SK-N-SH (cell line): Measurements from ENCODE around the gene CUL1. TPM values are rescaled to one million over a fixed set of nuclear protein-coding genes. Genes with fewer than 3 reads are reported as not detected.

ENCODE experiments used
- CTCF ChIA-PET: fragments of 300-600, 350-600 bp; formaldehyde crosslinking; extraction: SDS; loops from one replicate; lab custom pipeline; 2021; lab: Yijun Ruan, JAX
- POLR2A ChIA-PET: fragments of 350-600 bp; sonication (Branson Sonifier 250); formaldehyde crosslinking; extraction: SDS; loops from one replicate; lab custom pipeline; 2020; ENCODE audit warnings: antibody characterized with exemption, inconsistent platforms; lab: Yijun Ruan, JAX
- DNase-seq: peaks from one replicate; pipeline ENCODE4 v3.0.0; 2012
- H2AFZ ChIP-seq: fragments of 200-600 bp; sonication (generic); 2 replicates; pipeline ENCODE4 v1.8.1; 2016; ENCODE audit warnings: antibody characterized with exemption, mild to moderate bottlenecking, low read depth
- H3F3A ChIP-seq: fragments of 200-600 bp; sonication (generic); replicated peaks from 2 replicates; pipeline ENCODE3; 2016; ENCODE audit warnings: antibody characterized with exemption, mild to moderate bottlenecking; ENCODE audit not compliant: insufficient read depth
- H3K27ac ChIP-seq, 2 experiments: fragments of 200-500 bp in 1 of 2; fragments of 200-600 bp in 1 of 2; sonication (Bioruptor generic) in 1 of 2; sonication (generic), shearing (Covaris generic) in 1 of 2; 2 replicates each; pipeline versions ENCODE4 v1.5.1 to v1.6.1; 2014 to 2016; ENCODE audit warnings: low read depth in 2 of 2, inconsistent platforms in 1 of 2, low read length in 1 of 2, mild to moderate bottlenecking in 1 of 2, mixed read lengths in 1 of 2
- H3K27me3 ChIP-seq: fragments of 200-600 bp; sonication (generic), shearing (Covaris generic); 2 replicates; pipeline ENCODE4 v1.6.1; 2016; ENCODE audit warnings: mixed run types; ENCODE audit not compliant: insufficient read depth
- H3K36me3 ChIP-seq, 2 experiments: fragments of 200-500 bp in 1 of 2; fragments of 200-600 bp in 1 of 2; sonication (Bioruptor generic) in 1 of 2; sonication (generic) in 1 of 2; replicated peaks in 1 of 2; 2 replicates each; pipeline versions ENCODE3 to v1.5.1; 2014 to 2016; ENCODE audit warnings: low read length in 1 of 2, mild to moderate bottlenecking in 1 of 2; ENCODE audit not compliant: insufficient read depth in 2 of 2, control insufficient read depth in 1 of 2
- H3K4me1 ChIP-seq, 2 experiments: fragments of 200-500 bp in 1 of 2; fragments of 200-600 bp in 1 of 2; sonication (Bioruptor generic) in 1 of 2; sonication (generic), shearing (Covaris generic) in 1 of 2; 2 replicates each; pipeline versions ENCODE4 v1.5.1 to v1.6.1; 2014 to 2016; ENCODE audit warnings: low read depth in 1 of 2, low read length in 1 of 2, mixed run types in 1 of 2; ENCODE audit not compliant: insufficient read depth in 2 of 2, control insufficient read depth in 1 of 2
- H3K4me2 ChIP-seq: fragments of 200-600 bp; sonication (generic), shearing (Covaris generic); 2 replicates; pipeline ENCODE4 v1.6.1; 2017; ENCODE audit warnings: mixed run types
- H3K4me3 ChIP-seq, 2 experiments: fragments of 200-500 bp in 1 of 2; fragments of 200-600 bp in 1 of 2; sonication (Bioruptor generic) in 1 of 2; sonication (generic), shearing (Covaris generic) in 1 of 2; 2 replicates each; pipeline versions ENCODE4 v1.5.1 to v1.8.1; 2014 to 2016; ENCODE audit warnings: low read depth in 2 of 2, inconsistent platforms in 1 of 2, low read length in 1 of 2, mild to moderate bottlenecking in 1 of 2, mixed read lengths in 1 of 2, moderate library complexity in 1 of 2
- H3K79me2 ChIP-seq: fragments of 200-600 bp; sonication (generic); 2 replicates; pipeline ENCODE4 v1.8.1; 2017; ENCODE audit warnings: mild to moderate bottlenecking; ENCODE audit not compliant: insufficient read depth
- H3K9ac ChIP-seq: fragments of 200-600 bp; sonication (generic); 2 replicates; pipeline ENCODE4 v1.6.1; 2017; ENCODE audit warnings: mixed run types
- H3K9me2 ChIP-seq: fragments of 200-600 bp; sonication (generic); 2 replicates; pipeline ENCODE4 v1.6.1; 2017; ENCODE audit warnings: mixed run types
- H3K9me3 ChIP-seq: fragments of 200-600 bp; sonication (generic); 2 replicates; pipeline ENCODE4 v1.6.1; 2017; ENCODE audit warnings: mixed run types, mild to moderate bottlenecking, moderate library complexity
- H4K20me1 ChIP-seq: fragments of 200-600 bp; sonication (generic); 2 replicates; pipeline ENCODE4 v1.6.1; 2017; ENCODE audit warnings: mild to moderate bottlenecking, mixed run types; ENCODE audit not compliant: insufficient read depth
- CHD2 ChIP-seq: fragments of 150-350 bp; IDR thresholded peaks from 2 replicates; pipeline ENCODE4 v1.6.1; 2018; ENCODE audit warnings: low read length; ENCODE audit not compliant: partially characterized antibody
- ELF1 ChIP-seq: IDR thresholded peaks from 2 replicates; pipeline ENCODE4 v1.4.0; 2012
- EP300 ChIP-seq, 2 experiments: IDR thresholded peaks; 2 replicates each; pipeline versions ENCODE4 v1.4.0 to v1.6.1; 2012; ENCODE audit warnings: borderline replicate concordance in 1 of 2, low read depth in 1 of 2, low read length in 1 of 2
- FOXJ3 ChIP-seq: sonication (generic); formaldehyde crosslinking; IDR thresholded peaks from 2 replicates; pipeline ENCODE4 v1.5.1; 2020; ENCODE audit warnings: mild to moderate bottlenecking, missing genetic modification reagents
- GABPA ChIP-seq: IDR thresholded peaks from 2 replicates; pipeline ENCODE4 v1.4.0; 2012; ENCODE audit warnings: low read depth, mild to moderate bottlenecking
- MXI1 ChIP-seq: IDR thresholded peaks from 2 replicates; pipeline ENCODE4 v1.6.1; 2012; ENCODE audit warnings: mild to moderate bottlenecking, low read depth, low read length, improper control_type of control experiment
- NFIC ChIP-seq: IDR thresholded peaks from 2 replicates; pipeline ENCODE4 v1.4.0; 2012; ENCODE audit warnings: borderline replicate concordance
- POLR2AphosphoS5 ChIP-seq: IDR thresholded peaks from 2 replicates; pipeline ENCODE4 v1.6.1; 2012; ENCODE audit warnings: low read depth, low read length
- RFX5 ChIP-seq: IDR thresholded peaks from 2 replicates; pipeline ENCODE4 v1.6.1; 2012; ENCODE audit warnings: mild to moderate bottlenecking, improper control_type of control experiment, low read length
- RXRA ChIP-seq: IDR thresholded peaks from 2 replicates; pipeline ENCODE4 v1.4.0; 2012; ENCODE audit warnings: low read depth, mild to moderate bottlenecking, borderline replicate concordance
- SIN3A ChIP-seq: IDR thresholded peaks from 2 replicates; pipeline ENCODE4 v1.6.1; 2012; ENCODE audit warnings: low read depth, mild to moderate bottlenecking, low read length, moderate library complexity, borderline replicate concordance
- TAF1 ChIP-seq: IDR thresholded peaks from 2 replicates; pipeline ENCODE4 v1.6.1; 2012; ENCODE audit warnings: low read depth, mild to moderate bottlenecking, low read length, moderate library complexity, borderline replicate concordance
- TCF12 ChIP-seq: IDR thresholded peaks from 2 replicates; pipeline ENCODE4 v1.4.0; 2012
- YY1 ChIP-seq: IDR thresholded peaks from 2 replicates; pipeline ENCODE4 v1.4.0; 2012; ENCODE audit warnings: low read depth, mild to moderate bottlenecking
- WGBS: methylation state at CpG from one replicate; pipeline ENCODE4 v1.1.6; 2017; ENCODE audit warnings: low lambda C conversion rate; 5-methylcytosine and 5-hydroxymethylcytosine counted together
- polyA plus RNA-seq, 3 experiments: library from polyadenylated mRNA; depleted of rRNA; stranded (reverse); fragments of >200 nt; gene quantifications; 2 replicates each; pipeline ENCODE4 v1.2.3, GENCODE V29; 2012
- TF ChIP-seq, protein P1 (sequence below): fragments of 150-350 bp; IDR thresholded peaks from 2 replicates; pipeline ENCODE4 v1.6.1; 2017; ENCODE audit warnings: antibody characterized with exemption, low read length, low read depth, borderline replicate concordance
- TF ChIP-seq, protein P2 (sequence below): fragments of 200-600 bp; sonication (generic); IDR thresholded peaks from 2 replicates; pipeline ENCODE4 v1.6.1; 2017; ENCODE audit warnings: antibody characterized with exemption, mild to moderate bottlenecking, moderate library complexity
- TF ChIP-seq, protein P3 (sequence below): IDR thresholded peaks from 2 replicates; pipeline ENCODE4 v1.6.1; 2012; ENCODE audit warnings: mild to moderate bottlenecking, low read depth, low read length, moderate library complexity
- TF ChIP-seq, protein P4 (sequence below): IDR thresholded peaks from 2 replicates; pipeline ENCODE4; 2012

Gene CUL1
- polyA plus RNA-seq, 1 of the 3 experiments (the other 2 are of a cell fraction) = 45.2 TPM

DNA sequence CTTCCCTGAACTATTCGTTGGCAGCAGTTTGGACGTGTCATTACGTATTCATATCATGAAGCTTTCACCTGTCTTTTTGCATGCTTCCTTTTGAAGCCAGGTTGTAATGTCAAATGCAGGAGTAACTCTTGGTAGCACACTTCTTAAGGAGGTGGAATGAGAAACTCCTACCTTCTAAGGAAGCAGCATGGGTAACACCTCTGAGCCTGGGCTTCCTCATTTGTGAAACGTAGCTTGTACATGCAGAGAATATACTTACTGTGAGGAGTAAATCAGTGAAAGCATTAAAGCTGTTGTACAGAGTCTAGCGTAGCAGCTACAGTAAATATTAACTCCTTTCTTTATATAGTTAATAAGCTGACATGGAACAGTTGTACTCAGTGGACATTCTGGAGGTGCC is 21.1 kb downstream of the CUL1 start:
- CTCF ChIA-PET = interaction anchor here (0.7 to 3.9 kb wide), 3 partner anchors 9 to 140 kb away, joined by 3 to 18 read pairs (median 4); no protein-coding TSS in a partner anchor
- H3K4me2 ChIP-seq = no peak overlapping the region
- no peak for TF ChIP-seq ELF1
- TF ChIP-seq EP300 (IDR thresholded peaks at IDR 0.05; ENCODE audit: borderline replicate concordance in 1 of 2, low read depth in 1 of 2, low read length in 1 of 2) = no peak
- no peak for TF ChIP-seq RXRA
- TF ChIP-seq CHD2 = no peak
- no peak for TF ChIP-seq TCF12
- no peak for TF ChIP-seq POLR2AphosphoS5
- TF ChIP-seq, protein P1, sequence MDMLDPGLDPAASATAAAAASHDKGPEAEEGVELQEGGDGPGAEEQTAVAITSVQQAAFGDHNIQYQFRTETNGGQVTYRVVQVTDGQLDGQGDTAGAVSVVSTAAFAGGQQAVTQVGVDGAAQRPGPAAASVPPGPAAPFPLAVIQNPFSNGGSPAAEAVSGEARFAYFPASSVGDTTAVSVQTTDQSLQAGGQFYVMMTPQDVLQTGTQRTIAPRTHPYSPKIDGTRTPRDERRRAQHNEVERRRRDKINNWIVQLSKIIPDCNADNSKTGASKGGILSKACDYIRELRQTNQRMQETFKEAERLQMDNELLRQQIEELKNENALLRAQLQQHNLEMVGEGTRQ = no peak
- TF ChIP-seq MXI1 = no peak
- TF ChIP-seq, protein P2, sequence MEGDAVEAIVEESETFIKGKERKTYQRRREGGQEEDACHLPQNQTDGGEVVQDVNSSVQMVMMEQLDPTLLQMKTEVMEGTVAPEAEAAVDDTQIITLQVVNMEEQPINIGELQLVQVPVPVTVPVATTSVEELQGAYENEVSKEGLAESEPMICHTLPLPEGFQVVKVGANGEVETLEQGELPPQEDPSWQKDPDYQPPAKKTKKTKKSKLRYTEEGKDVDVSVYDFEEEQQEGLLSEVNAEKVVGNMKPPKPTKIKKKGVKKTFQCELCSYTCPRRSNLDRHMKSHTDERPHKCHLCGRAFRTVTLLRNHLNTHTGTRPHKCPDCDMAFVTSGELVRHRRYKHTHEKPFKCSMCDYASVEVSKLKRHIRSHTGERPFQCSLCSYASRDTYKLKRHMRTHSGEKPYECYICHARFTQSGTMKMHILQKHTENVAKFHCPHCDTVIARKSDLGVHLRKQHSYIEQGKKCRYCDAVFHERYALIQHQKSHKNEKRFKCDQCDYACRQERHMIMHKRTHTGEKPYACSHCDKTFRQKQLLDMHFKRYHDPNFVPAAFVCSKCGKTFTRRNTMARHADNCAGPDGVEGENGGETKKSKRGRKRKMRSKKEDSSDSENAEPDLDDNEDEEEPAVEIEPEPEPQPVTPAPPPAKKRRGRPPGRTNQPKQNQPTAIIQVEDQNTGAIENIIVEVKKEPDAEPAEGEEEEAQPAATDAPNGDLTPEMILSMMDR = no peak
- no peak for TF ChIP-seq TAF1
- peaks cover 0 to 10% of the 10 kb centered on the region in 2 experiments for H3K36me3 ChIP-seq
- no peaks in the 10 kb centered on the region for H3K9me3 ChIP-seq
- WGBS = 79% methylated on average over 5 of the region's 5 CpGs
- H2AFZ ChIP-seq = no peak overlapping the region
- H3K4me1 ChIP-seq = peaks cover 7 to 16% of the 10 kb centered on the region in 2 experiments; a peak in 2 of 4 replicates
- no peaks in the 10 kb centered on the region for H3K9me2 ChIP-seq
- H3K9ac ChIP-seq = no peak overlapping the region
- H3K27ac ChIP-seq = no peak overlapping the region
- POLR2A ChIA-PET = no interaction called here
- no peak for DNase-seq
- peaks cover 5% of the 10 kb centered on the region for H3F3A ChIP-seq
- peaks cover 100% of the 10 kb centered on the region for H4K20me1 ChIP-seq
- peaks cover 100% of the 10 kb centered on the region for H3K79me2 ChIP-seq
- no peaks in the 10 kb centered on the region for H3K27me3 ChIP-seq
- H3K4me3 ChIP-seq = no peak overlapping the region

DNA sequence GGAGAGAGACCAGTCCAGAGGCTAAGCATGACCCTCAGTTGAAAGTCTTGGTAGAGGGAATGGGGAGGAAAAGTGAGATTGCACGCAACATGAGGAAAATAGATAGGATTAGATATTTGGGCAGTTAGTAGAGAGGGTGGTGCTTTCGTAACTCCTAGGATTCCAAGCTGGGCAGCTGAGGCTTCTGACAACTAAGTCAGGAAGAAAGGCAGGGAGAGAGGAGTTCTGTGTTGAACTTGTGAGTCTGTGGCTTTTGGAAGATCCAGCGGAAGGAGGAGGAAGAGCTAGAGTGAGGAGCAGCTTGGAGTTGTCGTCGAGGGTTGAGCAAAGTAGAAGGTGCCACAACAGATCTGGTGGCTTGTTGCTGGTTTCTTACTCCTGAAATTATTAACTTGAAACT is 21.8 kb downstream of the CUL1 start:
- Histone ChIP-seq H3K27me3 (no peaks in the 10 kb centered on the region), H4K20me1 (peaks cover 100% of the 10 kb centered on the region), H2AFZ (no peak overlapping the region), H3K79me2 (peaks cover 100% of the 10 kb centered on the region), H3K9ac (no peak overlapping the region), H3K4me3 (no peak overlapping the region), H3K4me2 (no peak overlapping the region), H3K4me1 (peaks cover 7 to 18% of the 10 kb centered on the region in 2 experiments; a peak in 2 of 4 replicates), H3F3A (peaks cover 5% of the 10 kb centered on the region), H3K9me2 (no peaks in the 10 kb centered on the region), H3K36me3 (peaks cover 0 to 10% of the 10 kb centered on the region in 2 experiments), H3K9me3 (no peaks in the 10 kb centered on the region), H3K27ac (no peak overlapping the region)
- no peak for DNase-seq
- CTCF ChIA-PET = interaction anchor here (0.9 to 3.9 kb wide), 7 partner anchors 9 to 345 kb away, joined by 3 to 18 read pairs (median 3); no protein-coding TSS in a partner anchor
- 96% methylated on average over 5 of the region's 5 CpGs for WGBS
- POLR2A ChIA-PET = no interaction called here
- TF ChIP-seq GABPA (no peak), FOXJ3 (CRISPR knock-in tag) (no peak), YY1 (no peak), SIN3A (no peak), TCF12 (no peak), NFIC (no peak), POLR2AphosphoS5 (no peak), CHD2 (no peak), RFX5 (no peak)
- TF ChIP-seq, protein P2 = no peak
- TF ChIP-seq, protein P3, sequence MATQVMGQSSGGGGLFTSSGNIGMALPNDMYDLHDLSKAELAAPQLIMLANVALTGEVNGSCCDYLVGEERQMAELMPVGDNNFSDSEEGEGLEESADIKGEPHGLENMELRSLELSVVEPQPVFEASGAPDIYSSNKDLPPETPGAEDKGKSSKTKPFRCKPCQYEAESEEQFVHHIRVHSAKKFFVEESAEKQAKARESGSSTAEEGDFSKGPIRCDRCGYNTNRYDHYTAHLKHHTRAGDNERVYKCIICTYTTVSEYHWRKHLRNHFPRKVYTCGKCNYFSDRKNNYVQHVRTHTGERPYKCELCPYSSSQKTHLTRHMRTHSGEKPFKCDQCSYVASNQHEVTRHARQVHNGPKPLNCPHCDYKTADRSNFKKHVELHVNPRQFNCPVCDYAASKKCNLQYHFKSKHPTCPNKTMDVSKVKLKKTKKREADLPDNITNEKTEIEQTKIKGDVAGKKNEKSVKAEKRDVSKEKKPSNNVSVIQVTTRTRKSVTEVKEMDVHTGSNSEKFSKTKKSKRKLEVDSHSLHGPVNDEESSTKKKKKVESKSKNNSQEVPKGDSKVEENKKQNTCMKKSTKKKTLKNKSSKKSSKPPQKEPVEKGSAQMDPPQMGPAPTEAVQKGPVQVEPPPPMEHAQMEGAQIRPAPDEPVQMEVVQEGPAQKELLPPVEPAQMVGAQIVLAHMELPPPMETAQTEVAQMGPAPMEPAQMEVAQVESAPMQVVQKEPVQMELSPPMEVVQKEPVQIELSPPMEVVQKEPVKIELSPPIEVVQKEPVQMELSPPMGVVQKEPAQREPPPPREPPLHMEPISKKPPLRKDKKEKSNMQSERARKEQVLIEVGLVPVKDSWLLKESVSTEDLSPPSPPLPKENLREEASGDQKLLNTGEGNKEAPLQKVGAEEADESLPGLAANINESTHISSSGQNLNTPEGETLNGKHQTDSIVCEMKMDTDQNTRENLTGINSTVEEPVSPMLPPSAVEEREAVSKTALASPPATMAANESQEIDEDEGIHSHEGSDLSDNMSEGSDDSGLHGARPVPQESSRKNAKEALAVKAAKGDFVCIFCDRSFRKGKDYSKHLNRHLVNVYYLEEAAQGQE = no peak
- TF ChIP-seq, protein P4, sequence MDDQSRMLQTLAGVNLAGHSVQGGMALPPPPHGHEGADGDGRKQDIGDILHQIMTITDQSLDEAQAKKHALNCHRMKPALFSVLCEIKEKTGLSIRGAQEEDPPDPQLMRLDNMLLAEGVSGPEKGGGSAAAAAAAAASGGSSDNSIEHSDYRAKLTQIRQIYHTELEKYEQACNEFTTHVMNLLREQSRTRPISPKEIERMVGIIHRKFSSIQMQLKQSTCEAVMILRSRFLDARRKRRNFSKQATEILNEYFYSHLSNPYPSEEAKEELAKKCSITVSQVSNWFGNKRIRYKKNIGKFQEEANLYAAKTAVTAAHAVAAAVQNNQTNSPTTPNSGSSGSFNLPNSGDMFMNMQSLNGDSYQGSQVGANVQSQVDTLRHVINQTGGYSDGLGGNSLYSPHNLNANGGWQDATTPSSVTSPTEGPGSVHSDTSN = no peak
